Progenitor cell of endocrine pancreas (in vitro differentiated cells): ENCODE data around the gene RAB3C. TPM values are rescaled to one million over a fixed set of nuclear protein-coding genes. Genes with fewer than 3 reads are reported as not detected.

Source experiments
- DNase-seq: peaks from one replicate; pipeline ENCODE4 v3.0.0; 2021; ENCODE audit warnings: low spot score; ENCODE audit not compliant: unreplicated experiment
- H3K27ac Mint-ChIP-seq: 2 replicates; pipeline ENCODE4 v1.8.0; 2021; ENCODE audit warnings: mild to moderate bottlenecking, moderate library complexity, mixed read lengths
- H3K27me3 Mint-ChIP-seq: 2 replicates; pipeline ENCODE4 v1.8.0; 2021; ENCODE audit warnings: mixed read lengths
- H3K36me3 Mint-ChIP-seq: 2 replicates; pipeline ENCODE4 v1.8.0; 2022; ENCODE audit warnings: mixed read lengths; ENCODE audit not compliant: insufficient read depth
- H3K4me1 Mint-ChIP-seq: 2 replicates; pipeline ENCODE4 v1.8.0; 2021; ENCODE audit warnings: low read depth, mixed read lengths
- H3K4me3 Mint-ChIP-seq: 2 replicates; pipeline ENCODE4 v1.8.0; 2021; ENCODE audit warnings: low read depth, mild to moderate bottlenecking, moderate library complexity, mixed read lengths
- H3K9me3 Mint-ChIP-seq: 2 replicates; pipeline ENCODE4 v1.8.0; 2021; ENCODE audit warnings: low read depth, mixed read lengths
- total RNA-seq: library from RNA; stranded (reverse); gene quantifications from 2 replicates; pipeline ENCODE4 v1.2.1, GENCODE V29; 2021
- TF ChIP-seq, protein P1 (sequence below): fragments of 200-600 bp; sonication (generic); IDR thresholded peaks from one replicate; pipeline ENCODE4 v1.5.0; 2021; ENCODE audit warnings: antibody characterized with exemption, mild to moderate bottlenecking; ENCODE audit not compliant: unreplicated experiment

Gene RAB3C
- total RNA-seq, 1 donor from 2014 or later = 25.2 TPM

GRCh38 chr5:58898006-58898405 lies 315.1 kb downstream of the RAB3C start:
- Mint-ChIP-seq H3K36me3 (no peaks in the 10 kb centered on the region), H3K9me3 (no peaks in the 10 kb centered on the region), H3K4me3 (no peak overlapping the region), H3K4me1 (peaks cover 5% of the 10 kb centered on the region), H3K27ac (no peak overlapping the region), H3K27me3 (peaks cover 10% of the 10 kb centered on the region)
- TF ChIP-seq, protein P1, sequence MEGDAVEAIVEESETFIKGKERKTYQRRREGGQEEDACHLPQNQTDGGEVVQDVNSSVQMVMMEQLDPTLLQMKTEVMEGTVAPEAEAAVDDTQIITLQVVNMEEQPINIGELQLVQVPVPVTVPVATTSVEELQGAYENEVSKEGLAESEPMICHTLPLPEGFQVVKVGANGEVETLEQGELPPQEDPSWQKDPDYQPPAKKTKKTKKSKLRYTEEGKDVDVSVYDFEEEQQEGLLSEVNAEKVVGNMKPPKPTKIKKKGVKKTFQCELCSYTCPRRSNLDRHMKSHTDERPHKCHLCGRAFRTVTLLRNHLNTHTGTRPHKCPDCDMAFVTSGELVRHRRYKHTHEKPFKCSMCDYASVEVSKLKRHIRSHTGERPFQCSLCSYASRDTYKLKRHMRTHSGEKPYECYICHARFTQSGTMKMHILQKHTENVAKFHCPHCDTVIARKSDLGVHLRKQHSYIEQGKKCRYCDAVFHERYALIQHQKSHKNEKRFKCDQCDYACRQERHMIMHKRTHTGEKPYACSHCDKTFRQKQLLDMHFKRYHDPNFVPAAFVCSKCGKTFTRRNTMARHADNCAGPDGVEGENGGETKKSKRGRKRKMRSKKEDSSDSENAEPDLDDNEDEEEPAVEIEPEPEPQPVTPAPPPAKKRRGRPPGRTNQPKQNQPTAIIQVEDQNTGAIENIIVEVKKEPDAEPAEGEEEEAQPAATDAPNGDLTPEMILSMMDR = no peak
- no peak for DNase-seq

DNA sequence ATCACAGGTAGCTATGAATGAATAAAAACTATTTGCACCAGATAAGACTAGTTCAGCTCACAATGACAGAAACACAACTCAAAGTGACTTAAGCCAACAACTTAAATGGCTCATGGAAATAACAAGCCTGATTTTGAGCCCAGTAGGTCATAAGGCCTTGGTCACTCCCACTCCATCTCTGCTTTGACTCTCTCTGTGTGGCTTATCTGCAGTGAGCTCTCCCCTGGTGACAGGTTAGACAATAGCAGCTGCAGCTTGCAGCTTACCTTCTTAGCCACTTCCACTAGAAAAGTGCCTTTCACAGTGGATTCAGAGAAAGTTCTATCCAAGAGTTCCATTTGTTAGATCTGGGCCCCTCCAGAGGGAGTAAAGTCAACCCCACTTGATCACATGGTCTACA lies 315.7 kb downstream of the RAB3C start:
- H3K27ac Mint-ChIP-seq = no peak overlapping the region
- H3K4me1 Mint-ChIP-seq = peaks cover 5% of the 10 kb centered on the region
- no peak for DNase-seq
- H3K27me3 Mint-ChIP-seq = peaks cover 10% of the 10 kb centered on the region
- TF ChIP-seq, protein P1 = peak; percentile 19
- H3K36me3 Mint-ChIP-seq = no peaks in the 10 kb centered on the region
- no peak overlapping the region for H3K4me3 Mint-ChIP-seq
- H3K9me3 Mint-ChIP-seq = no peaks in the 10 kb centered on the region

DNA sequence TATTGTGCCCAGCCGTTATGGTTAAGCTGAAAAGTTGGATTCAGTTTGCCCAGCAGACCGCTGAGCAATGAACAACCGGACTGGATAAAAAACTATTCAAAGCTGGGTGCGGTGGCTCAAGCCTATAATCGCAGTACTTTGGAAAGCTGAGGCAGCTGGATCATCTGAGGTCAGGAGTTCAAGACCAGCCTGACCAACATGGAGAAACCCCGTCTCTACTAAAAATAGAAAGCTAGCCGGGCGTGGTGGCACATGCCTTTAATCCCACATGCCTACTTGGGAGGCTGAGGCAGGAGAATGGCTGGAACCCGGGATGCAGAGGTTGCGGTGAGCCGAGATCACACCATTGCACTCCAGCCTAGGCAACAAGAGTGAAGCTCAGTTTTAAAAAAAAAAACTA lies 318.4 kb downstream of the RAB3C start:
- TF ChIP-seq, protein P1 = no peak
- Mint-ChIP-seq H3K27me3 (peaks cover 4% of the 10 kb centered on the region), H3K9me3 (no peaks in the 10 kb centered on the region), H3K4me3 (no peak overlapping the region), H3K27ac (no peak overlapping the region), H3K36me3 (no peaks in the 10 kb centered on the region), H3K4me1 (peaks cover 5% of the 10 kb centered on the region)
- no peak for DNase-seq

DNA sequence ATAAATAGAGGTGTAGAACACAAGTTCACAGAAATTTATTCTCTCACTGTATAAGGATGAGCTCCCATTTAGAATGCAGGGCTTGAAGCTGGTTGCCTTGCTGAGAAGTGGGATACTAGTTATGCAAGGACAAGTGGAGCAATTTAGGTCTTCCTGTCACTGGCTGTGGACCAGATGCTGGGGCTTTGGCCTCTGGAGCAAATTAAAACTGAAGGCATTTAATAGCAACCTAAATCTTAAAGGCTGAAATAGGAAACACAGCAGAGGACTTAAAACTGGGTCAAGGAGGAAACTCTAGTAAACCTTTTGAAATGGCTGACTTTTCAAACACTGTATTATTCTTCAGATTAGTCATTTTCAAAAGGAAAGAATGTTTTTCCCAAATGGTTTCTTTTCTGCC lies 319.4 kb downstream of the RAB3C start:
- H3K36me3 Mint-ChIP-seq = no peaks in the 10 kb centered on the region
- H3K9me3 Mint-ChIP-seq = no peaks in the 10 kb centered on the region
- no peak overlapping the region for H3K4me3 Mint-ChIP-seq
- TF ChIP-seq, protein P1 = no peak
- H3K27me3 Mint-ChIP-seq = peaks cover 4% of the 10 kb centered on the region
- no peak for DNase-seq
- H3K4me1 Mint-ChIP-seq = peaks cover 5% of the 10 kb centered on the region
- no peak overlapping the region for H3K27ac Mint-ChIP-seq

DNA sequence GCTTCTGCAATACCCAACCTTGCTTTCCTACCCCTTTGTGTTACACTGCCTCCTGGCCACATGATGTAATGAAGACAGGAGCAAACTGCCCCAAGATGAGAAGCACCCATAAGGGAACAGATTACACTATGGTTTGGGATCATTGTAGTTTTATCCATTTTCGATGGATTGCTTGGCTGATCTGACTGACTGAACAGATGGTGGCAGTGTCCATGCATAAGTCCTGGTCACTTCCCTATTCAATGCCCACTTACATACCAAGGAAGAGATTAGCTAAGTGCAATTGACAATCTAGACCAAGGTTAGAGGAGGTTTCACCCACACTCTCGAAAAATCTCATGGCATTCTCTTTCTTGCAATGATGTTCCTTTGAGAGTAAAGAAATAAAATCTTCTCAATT lies 319.9 kb downstream of the RAB3C start:
- DNase-seq = no peak
- H3K27ac Mint-ChIP-seq = no peak overlapping the region
- H3K4me1 Mint-ChIP-seq = peaks cover 3% of the 10 kb centered on the region
- peaks cover 4% of the 10 kb centered on the region for H3K27me3 Mint-ChIP-seq
- H3K9me3 Mint-ChIP-seq = no peaks in the 10 kb centered on the region
- no peaks in the 10 kb centered on the region for H3K36me3 Mint-ChIP-seq
- H3K4me3 Mint-ChIP-seq = no peak overlapping the region
- TF ChIP-seq, protein P1 = no peak

- Mint-ChIP-seq H3K4me3 (no peak overlapping the region), H3K4me1 (peaks cover 2% of the 10 kb centered on the region), H3K36me3 (no peaks in the 10 kb centered on the region), H3K27me3 (peaks cover 4% of the 10 kb centered on the region), H3K9me3 (no peaks in the 10 kb centered on the region), H3K27ac (no peak overlapping the region)
- DNase-seq = no peak
- TF ChIP-seq, protein P1 = no peak
These were observed 321.9 kb downstream of the RAB3C start for GRCh38 chr5:58904737-58905136.
